H1 (cell line): Measurements from ENCODE around the gene COL9A2. TPM values are rescaled to one million over a fixed set of nuclear protein-coding genes. Genes with fewer than 3 reads are reported as not detected.

Experiments used
- CTCF ChIA-PET: fragments of 300-600 bp; sonication (Branson Sonifier 250); formaldehyde crosslinking; loops from one replicate; lab custom pipeline; 2021; ENCODE audit not compliant: partially characterized antibody; lab: Charles Lee
- POLR2A ChIA-PET: fragments of 300-600 bp; sonication (Branson Sonifier 250); formaldehyde crosslinking; loops from one replicate; lab custom pipeline; 2021; ENCODE audit warnings: inconsistent platforms; ENCODE audit not compliant: partially characterized antibody; lab: Charles Lee
- DNase-seq, 2 experiments: peaks; one replicate each; pipeline versions ENCODE4 v3.0.0 to v3.0.0-alpha.2; 2010 to 2022; ENCODE audit warnings: low spot score in 2 of 2, low read depth in 1 of 2, mixed read lengths in 1 of 2
- FAIRE-seq: peaks from 2 replicates; lab custom pipeline; 2011; peaks lifted over from hg19 to GRCh38; lab: Jason Lieb, UNC
- H2AFZ ChIP-seq: 2 replicates; pipeline ENCODE4 v1.8.1; 2012; ENCODE audit warnings: low read length, inconsistent platforms
- H2AK5ac ChIP-seq: 2 replicates; pipeline ENCODE4 v1.6.1; 2013; ENCODE audit warnings: low read depth, low read length
- H2BK120ac ChIP-seq: replicated peaks from 2 replicates; pipeline ENCODE3; 2013; ENCODE audit warnings: low read depth, low read length, inconsistent platforms
- H2BK12ac ChIP-seq: 2 replicates; pipeline ENCODE4 v1.6.1; 2013; ENCODE audit warnings: low read depth, low read length
- H2BK15ac ChIP-seq: 2 replicates; pipeline ENCODE4 v1.6.1; 2013; ENCODE audit warnings: low read length
- H2BK20ac ChIP-seq: 2 replicates; pipeline ENCODE4 v1.6.1; 2013; ENCODE audit warnings: low read length
- H2BK5ac ChIP-seq: 2 replicates; pipeline ENCODE4 v1.6.1; 2013; ENCODE audit warnings: low read depth, low read length
- H3K14ac ChIP-seq: 2 replicates; pipeline ENCODE4 v1.6.1; 2013; ENCODE audit warnings: inconsistent platforms; ENCODE audit not compliant: insufficient read length
- H3K18ac ChIP-seq: 2 replicates; pipeline ENCODE4 v1.6.1; 2013; ENCODE audit warnings: low read length; ENCODE audit errors: extremely low read depth
- H3K23ac ChIP-seq: 2 replicates; pipeline ENCODE4 v1.6.1; 2013; ENCODE audit warnings: inconsistent platforms; ENCODE audit not compliant: insufficient read length
- H3K23me2 ChIP-seq: 2 replicates; pipeline ENCODE4 v1.6.1; 2013; ENCODE audit warnings: low read depth, low read length
- H3K27ac ChIP-seq: 2 replicates; pipeline ENCODE4 v1.6.1; 2011; ENCODE audit warnings: low read depth, low read length, inconsistent platforms
- H3K27me3 ChIP-seq, 4 experiments: replicated peaks in 1 of 4; 1 replicate in 1 of 4; 2 replicates in 3 of 4; pipeline versions ENCODE4 v1.6.1 to v1.8.1; 2011 to 2013; ENCODE audit warnings: low read length in 3 of 4, mild to moderate bottlenecking in 3 of 4, inconsistent platforms in 2 of 4, mixed read lengths in 2 of 4, moderate library complexity in 1 of 4; ENCODE audit not compliant: control insufficient read depth in 3 of 4, insufficient read depth in 3 of 4; ENCODE audit errors: extremely low read depth in 1 of 4
- H3K36me3 ChIP-seq, 4 experiments: 2 replicates each; pipeline versions ENCODE4 v1.6.1 to v1.8.1; 2011 to 2013; ENCODE audit warnings: mild to moderate bottlenecking in 4 of 4, low read length in 3 of 4, moderate library complexity in 2 of 4, control low read depth in 1 of 4, inconsistent platforms in 1 of 4; ENCODE audit not compliant: insufficient read depth in 4 of 4, control insufficient read depth in 2 of 4
- H3K4ac ChIP-seq: replicated peaks from 2 replicates; pipeline ENCODE3; 2013; ENCODE audit warnings: low read length, low read depth, mixed read lengths, inconsistent platforms; ENCODE audit not compliant: insufficient read length
- H3K4me1 ChIP-seq, 4 experiments: replicated peaks in 1 of 4; 1 replicate in 1 of 4; 2 replicates in 3 of 4; pipeline versions ENCODE4 v1.6.1 to v1.8.1; 2011 to 2013; ENCODE audit warnings: low read length in 3 of 4, inconsistent platforms in 2 of 4, mixed read lengths in 1 of 4; ENCODE audit not compliant: insufficient read depth in 4 of 4, control insufficient read depth in 3 of 4
- H3K4me2 ChIP-seq, 2 experiments: 2 replicates each; pipeline versions ENCODE4 v1.6.1 to v1.8.1; 2011 to 2013; ENCODE audit warnings: low read depth in 2 of 2, low read length in 2 of 2, control low read depth in 1 of 2, inconsistent platforms in 1 of 2, mild to moderate bottlenecking in 1 of 2; ENCODE audit not compliant: insufficient read depth in 1 of 2
- H3K4me3 ChIP-seq, 4 experiments: fragments of 200-600, 300-600 bp in 1 of 4; sonication (generic), shearing (Covaris generic), sonication (Bioruptor Twin) in 1 of 4; 2 replicates each; pipeline versions ENCODE4 v1.5.1 to v1.8.1; 2011 to 2016; ENCODE audit warnings: low read length in 4 of 4, low read depth in 3 of 4, control low read depth in 2 of 4, inconsistent platforms in 2 of 4, mild to moderate bottlenecking in 2 of 4, mixed read lengths in 1 of 4, moderate library complexity in 1 of 4; ENCODE audit not compliant: insufficient read depth in 2 of 4; ENCODE audit errors: extremely low read depth in 1 of 4
- H3K56ac ChIP-seq: replicated peaks from 2 replicates; pipeline ENCODE3; 2013; ENCODE audit warnings: low read depth, mild to moderate bottlenecking, mixed read lengths, low read length, inconsistent platforms; ENCODE audit not compliant: insufficient read length
- H3K79me1 ChIP-seq: 2 replicates; pipeline ENCODE4 v1.6.1; 2013; ENCODE audit warnings: low read depth, low read length, control low read depth
- H3K79me2 ChIP-seq, 2 experiments: 2 replicates each; pipeline versions ENCODE4 v1.6.1 to v1.8.1; 2012 to 2013; ENCODE audit warnings: low read length in 2 of 2, mild to moderate bottlenecking in 2 of 2, inconsistent platforms in 1 of 2; ENCODE audit not compliant: insufficient read depth in 2 of 2, control insufficient read depth in 1 of 2
- H3K9ac ChIP-seq, 4 experiments: replicated peaks in 1 of 4; 1 replicate in 1 of 4; 2 replicates in 3 of 4; pipeline versions ENCODE4 v1.6.1 to v1.8.1; 2011 to 2013; ENCODE audit warnings: low read depth in 3 of 4, low read length in 3 of 4, control low read depth in 2 of 4, mild to moderate bottlenecking in 2 of 4, moderate library complexity in 2 of 4, inconsistent platforms in 1 of 4; ENCODE audit errors: extremely low read depth in 1 of 4
- H3K9me3 ChIP-seq, 2 experiments: 2 replicates each; pipeline versions ENCODE4 v1.6.1 to v1.8.1; 2012 to 2013; ENCODE audit warnings: mild to moderate bottlenecking in 2 of 2, moderate library complexity in 2 of 2, control low read depth in 1 of 2, inconsistent platforms in 1 of 2, low read depth in 1 of 2, low read length in 1 of 2, mixed read lengths in 1 of 2; ENCODE audit not compliant: insufficient read depth in 2 of 2
- H4K20me1 ChIP-seq, 2 experiments: replicated peaks in 1 of 2; 2 replicates each; pipeline versions ENCODE3 to v1.8.1; 2011 to 2013; ENCODE audit warnings: inconsistent platforms in 2 of 2, low read length in 2 of 2, mild to moderate bottlenecking in 1 of 2; ENCODE audit not compliant: insufficient read depth in 2 of 2, control insufficient read depth in 1 of 2
- H4K5ac ChIP-seq: 2 replicates; pipeline ENCODE4 v1.6.1; 2013; ENCODE audit warnings: low read length, low read depth, mixed read lengths, inconsistent platforms; ENCODE audit not compliant: insufficient read length
- H4K8ac ChIP-seq: 2 replicates; pipeline ENCODE4 v1.8.0; 2013; ENCODE audit warnings: mild to moderate bottlenecking, moderate library complexity, low read length, inconsistent platforms; ENCODE audit not compliant: insufficient read depth; ENCODE audit errors: extremely low read depth
- H4K91ac ChIP-seq: replicated peaks from 2 replicates; pipeline ENCODE3; 2013; ENCODE audit warnings: low read length, mixed read lengths, inconsistent platforms; ENCODE audit not compliant: insufficient read length
- ASH2L ChIP-seq: fragments of 200-600, 300-600 bp; sonication (generic); IDR thresholded peaks from one replicate; pipeline ENCODE4 v1.7.1; 2017; ENCODE audit warnings: low read length
- BRCA1 ChIP-seq: IDR thresholded peaks from 2 replicates; pipeline ENCODE4 v1.6.1; 2012; ENCODE audit warnings: low read depth, low read length, improper control_type of control experiment
- EGR1 ChIP-seq: IDR thresholded peaks from 2 replicates; pipeline ENCODE4 v1.6.1; 2011; ENCODE audit warnings: low read depth, low read length, borderline replicate concordance
- KDM5A ChIP-seq: fragments of 200-600 bp; IDR thresholded peaks from 2 replicates; pipeline ENCODE4 v1.7.1; 2012; ENCODE audit warnings: mild to moderate bottlenecking, low read length, inconsistent platforms, mixed read lengths
- POU5F1 ChIP-seq: IDR thresholded peaks from 2 replicates; pipeline ENCODE4 v1.6.1; 2011; ENCODE audit warnings: low read depth, mild to moderate bottlenecking, low read length, moderate library complexity
- RNF2 ChIP-seq: fragments of 200-900, 300-1000 bp; sonication (generic); IDR thresholded peaks from 2 replicates; pipeline ENCODE4 v1.7.1; 2016; ENCODE audit warnings: borderline replicate concordance, low read depth, mild to moderate bottlenecking, antibody characterized with exemption, low read length; ENCODE audit not compliant: poor library complexity, severe bottlenecking; ENCODE audit errors: missing control alignments
- SIN3A ChIP-seq, 2 experiments: IDR thresholded peaks in 1 of 2; conservative IDR thresholded peaks in 1 of 2; 2 replicates each; pipeline ENCODE4 v1.6.1; 2011 to 2012; ENCODE audit warnings: low read length in 2 of 2, improper control_type of control experiment in 1 of 2, low read depth in 1 of 2, mild to moderate bottlenecking in 1 of 2
- SIRT6 ChIP-seq: IDR thresholded peaks from one replicate; pipeline ENCODE4 v1.7.1; 2012; ENCODE audit warnings: low read length, inconsistent platforms
- SP1 ChIP-seq: IDR thresholded peaks from 2 replicates; pipeline ENCODE4 v1.6.1; 2011; ENCODE audit warnings: low read depth, low read length
- TCF12 ChIP-seq: IDR thresholded peaks from 2 replicates; pipeline ENCODE4 v1.6.1; 2011; ENCODE audit warnings: low read depth, mild to moderate bottlenecking, low read length
- TEAD4 ChIP-seq: IDR thresholded peaks from 2 replicates; pipeline ENCODE4 v1.6.1; 2012; ENCODE audit warnings: low read depth, low read length, inconsistent platforms, mixed read lengths
- WGBS, 2 experiments: shearing (Covaris generic) in 1 of 2; methylation state at CpG; one replicate each; pipeline versions ENCODE4 v1.1.6 to v1.1.7; 2013 to 2015; ENCODE audit warnings: low lambda C conversion rate in 2 of 2, mixed read lengths in 2 of 2, inconsistent platforms in 1 of 2, low coverage in 1 of 2, missing lambda C conversion rate in 1 of 2; ENCODE audit not compliant: insufficient replicate concordance in 2 of 2, insufficient coverage in 1 of 2, insufficient read length in 1 of 2; ENCODE audit errors: extremely low coverage in 1 of 2, missing lambda C conversion rate in 1 of 2; 5-methylcytosine and 5-hydroxymethylcytosine counted together
- polyA plus RNA-seq, 7 experiments: library from polyadenylated mRNA; depleted of rRNA in 3 of 7; stranded (reverse) in 5 of 7; unstranded in 2 of 7; fragments of >200 nt in 5 of 7; fragments of 200-250 nt in 2 of 7; gene quantifications; 1 replicate in 5 of 7; 2 replicates in 1 of 7; 4 replicates in 1 of 7; pipeline versions ENCODE4 v1.2.1 to v1.2.3, GENCODE V29; 2011 to 2013; ENCODE audit warnings: missing spikeins in 2 of 7, mixed read lengths in 2 of 7
- total RNA-seq: library from RNA; stranded (reverse); fragmentation: NEBNext Ultra II Directional; extraction: Animal tissue kit (Norgen Biotek cat#: 25700); gene quantifications from 2 replicates; pipeline ENCODE4 v1.2.1, GENCODE V29; 2021
- TF ChIP-seq, protein P1 (sequence below), 3 experiments: IDR thresholded peaks; 1 replicate in 2 of 3; 2 replicates in 1 of 3; pipeline versions ENCODE4 v1.5.1 to v1.6.1; 2011; ENCODE audit warnings: low read length in 3 of 3, mild to moderate bottlenecking in 3 of 3, inconsistent platforms in 2 of 3, low read depth in 1 of 3, moderate library complexity in 1 of 3; ENCODE audit not compliant: insufficient read depth in 1 of 3; ENCODE audit errors: control extremely low read depth in 1 of 3

COL9A2 gene
- total and polyA plus RNA-seq, 2 of the 8 experiments (the other 6 are each of a cell fraction or from before 2014, with no cell fraction given) = 3.2 to 3.3 TPM

DNA sequence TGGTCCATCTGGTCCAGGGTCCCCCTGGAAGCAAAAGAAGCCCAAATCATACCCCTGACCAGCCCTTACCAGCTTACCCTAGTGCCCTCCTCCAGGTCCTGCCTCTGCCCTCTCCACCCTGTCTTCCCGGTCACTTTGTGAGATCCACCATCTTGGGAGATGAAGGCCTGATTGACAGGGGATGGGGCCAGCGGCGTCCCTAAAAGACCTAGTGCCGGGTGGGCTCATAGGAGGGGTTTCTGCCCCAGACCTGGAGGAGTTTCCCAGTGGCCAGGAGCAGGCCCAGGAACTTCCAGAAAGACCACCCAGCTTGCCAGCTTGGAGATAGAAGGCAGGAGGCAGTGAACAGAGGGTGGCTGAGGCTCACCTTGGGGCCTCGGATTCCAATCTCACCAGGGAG lies 5.4 kb downstream of the COL9A2 start:
- no peak overlapping the region for H2AK5ac ChIP-seq
- H3K23ac ChIP-seq = no peak overlapping the region
- peaks cover 8 to 16% (median 11%) of the 10 kb centered on the region in 4 experiments for H3K4me1 ChIP-seq
- CTCF ChIA-PET = interaction anchor here (0.8 to 2.7 kb wide), 11 partner anchors 11 to 234 kb away, joined by 3 to 13 read pairs (median 4); no protein-coding TSS in a partner anchor
- 88% methylated on average over 5 of the region's 5 CpGs; no CpG with 5 or more reads in 1 of the 2 experiments for WGBS, 2 experiments
- H4K8ac ChIP-seq = peak overlapping the region; percentile 47; the same call in 1 of the 2 replicates
- no peak overlapping the region for H3K4me2 ChIP-seq
- no peaks in the 10 kb centered on the region for H3K79me1 ChIP-seq
- H3K4me3 ChIP-seq = no peak overlapping the region
- H3K36me3 ChIP-seq = peaks cover 0 to 3% (median 0%) of the 10 kb centered on the region in 4 experiments; a peak in 1 of 8 replicates
- DNase-seq (no peak), FAIRE-seq (no peak)
- no peak overlapping the region for H3K27ac ChIP-seq
- no peak overlapping the region for H2AFZ ChIP-seq
- no peaks in the 10 kb centered on the region for H3K9me3 ChIP-seq
- H2BK15ac ChIP-seq = no peak overlapping the region
- H2BK12ac ChIP-seq = no peak overlapping the region
- no peak overlapping the region for H2BK5ac ChIP-seq
- H2BK20ac ChIP-seq = no peak overlapping the region
- H3K14ac ChIP-seq = no peak overlapping the region
- no peak overlapping the region for H2BK120ac ChIP-seq
- peaks cover 12 to 33% (median 29%) of the 10 kb centered on the region in 4 experiments for H3K27me3 ChIP-seq
- no peak overlapping the region for H3K56ac ChIP-seq
- POLR2A ChIA-PET = interaction anchor here (1.5 kb wide), 1 partner anchor 20 kb away, joined by 7 read pairs; no protein-coding TSS in a partner anchor
- peaks cover 12% of the 10 kb centered on the region; the same call in 1 of the 2 replicates for H3K23me2 ChIP-seq
- no peak overlapping the region for H3K18ac ChIP-seq
- H4K20me1 ChIP-seq = peaks cover 0 to 3% of the 10 kb centered on the region in 2 experiments
- no peak overlapping the region for H3K4ac ChIP-seq
- H3K9ac ChIP-seq = no peak overlapping the region
- H3K79me2 ChIP-seq = no peaks in the 10 kb centered on the region
- no peak overlapping the region for H4K91ac ChIP-seq
- no peak overlapping the region for H4K5ac ChIP-seq
- TF ChIP-seq SP1 = no peak
- TF ChIP-seq TEAD4 = no peak
- no peak for TF ChIP-seq POU5F1
- no peak for TF ChIP-seq BRCA1
- no peak for TF ChIP-seq KDM5A
- TF ChIP-seq SIRT6 = no peak
- no peak for TF ChIP-seq SIN3A (conservative IDR thresholded peaks at IDR 0.05 in 1 of 2, IDR thresholded peaks at IDR 0.05 in 1 of 2; ENCODE audit: low read depth in 1 of 2, low read length in 2 of 2)
- TF ChIP-seq RNF2 = no peak
- no peak for TF ChIP-seq ASH2L
- no peak for TF ChIP-seq EGR1
- TF ChIP-seq, protein P1, sequence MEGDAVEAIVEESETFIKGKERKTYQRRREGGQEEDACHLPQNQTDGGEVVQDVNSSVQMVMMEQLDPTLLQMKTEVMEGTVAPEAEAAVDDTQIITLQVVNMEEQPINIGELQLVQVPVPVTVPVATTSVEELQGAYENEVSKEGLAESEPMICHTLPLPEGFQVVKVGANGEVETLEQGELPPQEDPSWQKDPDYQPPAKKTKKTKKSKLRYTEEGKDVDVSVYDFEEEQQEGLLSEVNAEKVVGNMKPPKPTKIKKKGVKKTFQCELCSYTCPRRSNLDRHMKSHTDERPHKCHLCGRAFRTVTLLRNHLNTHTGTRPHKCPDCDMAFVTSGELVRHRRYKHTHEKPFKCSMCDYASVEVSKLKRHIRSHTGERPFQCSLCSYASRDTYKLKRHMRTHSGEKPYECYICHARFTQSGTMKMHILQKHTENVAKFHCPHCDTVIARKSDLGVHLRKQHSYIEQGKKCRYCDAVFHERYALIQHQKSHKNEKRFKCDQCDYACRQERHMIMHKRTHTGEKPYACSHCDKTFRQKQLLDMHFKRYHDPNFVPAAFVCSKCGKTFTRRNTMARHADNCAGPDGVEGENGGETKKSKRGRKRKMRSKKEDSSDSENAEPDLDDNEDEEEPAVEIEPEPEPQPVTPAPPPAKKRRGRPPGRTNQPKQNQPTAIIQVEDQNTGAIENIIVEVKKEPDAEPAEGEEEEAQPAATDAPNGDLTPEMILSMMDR (IDR thresholded peaks at IDR 0.05; ENCODE audit: control extremely low read depth in 1 of 3, insufficient read depth in 1 of 3, low read depth in 1 of 3, low read length in 3 of 3) = no peak
- no peak for TF ChIP-seq TCF12
